Right forelimb (tissue), 1 donor: ENCODE data around the gene CCDC120.

ENCODE experiments used
- DNase-seq: peaks from one replicate; pipeline ENCODE4 v3.0.0-alpha.2; 2018

CCDC120 gene

GRCh38 chrX:49061916-49062315 lies 3.1 kb downstream of the CCDC120 start:
- DNase-seq = no peak

- DNase-seq = no peak
Measured at GRCh38 chrX:49063715-49064114, 4.9 kb downstream of the CCDC120 start.

- DNase-seq = no peak
Measured at GRCh38 chrX:49064303-49064702, 5.5 kb downstream of the CCDC120 start.

- no peak for DNase-seq
Measured at GRCh38 chrX:49064735-49065134, 5.9 kb downstream of the CCDC120 start.

- no peak for DNase-seq
Measured at GRCh38 chrX:49066278-49066677, 7.5 kb downstream of the CCDC120 start.

GRCh38 chrX:49066690-49067089 lies 7.9 kb downstream of the CCDC120 start:
- DNase-seq = no peak

- DNase-seq = no peak
Measured at GRCh38 chrX:49067285-49068120, 8.7 kb downstream of the CCDC120 start.

- DNase-seq = no peak
Measured at GRCh38 chrX:49069038-49069437, 10.2 kb downstream of the CCDC120 start.

- no peak for DNase-seq
Measured at GRCh38 chrX:49070988-49071387, 12.2 kb downstream of the CCDC120 start.

GRCh38 chrX:49071877-49072711 lies 13.3 kb downstream of the CCDC120 start:
- peak; percentile 80 for DNase-seq

GRCh38 chrX:49072712-49073095 lies 13.9 kb downstream of the CCDC120 start:
- no peak for DNase-seq

GRCh38 chrX:49073601-49074575 lies 15.1 kb downstream of the CCDC120 start, which contains the start of gene PRAF2:
TSS of gene PRAF2 (minus strand) at chrX:49074002. CDS start at chrX:49073987, 15 bp downstream.
- peak; percentile 91 for DNase-seq

GRCh38 chrX:49075347-49075746 lies 16.5 kb downstream of the CCDC120 start:
- no peak for DNase-seq

- no peak for DNase-seq
Measured at GRCh38 chrX:49077941-49078340, 19.1 kb downstream of the CCDC120 start.

GRCh38 chrX:49079489-49080428 lies 21.0 kb downstream of the CCDC120 start, which contains the start of gene WDR45:
TSS of gene WDR45 (minus strand) at chrX:49079887. CDS start at chrX:49078095, 1,792 bp downstream.
- DNase-seq = peak; percentile 78

- no peak for DNase-seq
Measured at GRCh38 chrX:49082271-49082871, 23.6 kb downstream of the CCDC120 start.

GRCh38 chrX:49089553-49089952 lies 30.8 kb downstream of the CCDC120 start:
- DNase-seq = no peak

GRCh38 chrX:49096419-49096818 lies 37.6 kb downstream of the CCDC120 start:
- DNase-seq = no peak

- peak; percentile 88 for DNase-seq
Measured at GRCh38 chrX:49100704-49101628, 42.2 kb downstream of the CCDC120 start.

- DNase-seq = no peak
Measured at GRCh38 chrX:49101629-49101984, 42.8 kb downstream of the CCDC120 start.
